ENCODE measurements around the gene DAAM1.

DAAM1 gene

GRCh38 chr14:59295951-59296350, 107.5 kb downstream of the DAAM1 start:
- no peak for DNase-seq

DNA sequence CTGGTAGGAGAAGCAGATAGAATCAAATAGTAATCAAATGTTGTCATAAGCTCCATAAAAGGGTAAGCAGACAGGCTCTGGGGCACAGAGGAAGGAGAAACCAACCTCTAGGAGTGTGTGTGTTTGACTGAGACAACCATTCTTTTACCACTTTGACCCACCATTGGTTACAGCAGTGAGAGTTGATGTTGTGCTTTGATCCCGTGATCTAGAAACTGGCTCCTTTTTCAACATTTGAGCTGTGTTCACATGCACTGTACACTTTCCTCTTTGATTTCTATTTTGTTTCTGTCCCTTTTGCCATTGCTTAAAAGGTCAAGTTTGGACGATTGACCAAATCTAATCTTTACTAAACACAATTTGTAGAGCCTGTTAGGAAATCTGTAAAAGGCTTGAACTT, 108.0 kb downstream of the DAAM1 start:
- DNase-seq: no peak

GRCh38 chr14:59297071-59297776, 108.8 kb downstream of the DAAM1 start:
- DNase-seq: no peak

DNA sequence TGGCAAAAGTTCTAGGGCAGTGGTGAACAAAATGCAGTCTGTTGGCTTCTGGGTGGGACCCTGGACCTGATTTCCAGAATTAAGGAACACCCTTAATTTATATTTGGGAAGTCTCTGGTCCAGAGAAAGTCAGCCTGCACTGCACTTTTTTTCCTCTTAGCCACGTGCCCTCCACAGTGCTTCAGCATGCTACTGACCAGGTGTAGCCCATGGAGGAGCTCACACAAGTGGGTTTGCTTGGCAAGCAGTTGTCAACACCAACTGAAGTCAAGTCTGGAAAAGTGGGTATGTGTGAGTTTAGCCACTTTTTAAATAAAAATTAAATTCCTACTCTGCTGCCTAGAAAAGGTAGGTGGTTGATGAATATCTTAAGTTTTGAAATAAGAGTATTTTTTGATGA, 111.3 kb downstream of the DAAM1 start:
- DNase-seq: no peak

- DNase-seq: no peak
Measured at GRCh38 chr14:59301354-59301753, 112.9 kb downstream of the DAAM1 start.

- DNase-seq: no peak
Measured at GRCh38 chr14:59302313-59302712, 113.8 kb downstream of the DAAM1 start.

- no peak for DNase-seq
Measured at GRCh38 chr14:59303216-59303615, 114.7 kb downstream of the DAAM1 start.

DNA sequence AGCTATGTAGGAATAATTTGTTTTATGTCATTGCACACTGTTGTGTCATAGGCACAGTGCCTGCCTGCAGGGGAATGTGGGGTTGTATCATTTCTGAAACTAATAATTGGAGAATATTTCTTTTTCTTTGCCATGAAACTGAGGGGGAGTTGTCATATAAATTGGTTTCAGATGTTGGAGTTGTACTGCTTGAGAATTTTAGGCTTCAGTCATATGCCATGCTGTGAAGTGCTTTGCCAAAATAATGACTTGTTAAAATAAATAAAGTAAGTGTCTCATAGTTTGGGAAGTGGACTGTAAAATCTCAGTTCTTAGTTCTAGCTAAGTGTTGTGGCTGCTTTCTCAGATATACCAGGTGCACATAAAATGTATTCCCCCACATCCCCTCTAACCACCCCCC, 116.8 kb downstream of the DAAM1 start:
- no peak for DNase-seq

GRCh38 chr14:59305836-59306555, 117.5 kb downstream of the DAAM1 start:
- no peak for DNase-seq

DNA sequence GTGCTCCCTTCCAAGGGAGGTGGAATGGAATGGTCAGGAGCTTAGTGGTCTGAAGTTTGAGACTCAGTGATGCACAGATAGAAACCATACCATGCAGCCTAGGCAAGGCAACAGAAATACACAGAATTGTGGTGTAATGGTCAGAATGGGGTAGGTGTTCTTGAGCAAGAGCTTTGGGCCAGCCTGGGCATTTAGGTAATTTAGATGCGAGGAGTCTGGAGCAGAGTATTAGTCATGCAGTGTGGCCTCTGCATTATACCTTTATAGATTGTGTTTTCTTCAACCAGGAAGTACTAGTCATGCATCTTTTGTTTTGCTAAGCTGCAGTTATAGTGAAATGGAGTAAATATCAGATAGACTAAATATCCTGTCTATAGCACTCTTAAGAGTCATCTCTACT, 118.3 kb downstream of the DAAM1 start:
- DNase-seq: no peak

DNA sequence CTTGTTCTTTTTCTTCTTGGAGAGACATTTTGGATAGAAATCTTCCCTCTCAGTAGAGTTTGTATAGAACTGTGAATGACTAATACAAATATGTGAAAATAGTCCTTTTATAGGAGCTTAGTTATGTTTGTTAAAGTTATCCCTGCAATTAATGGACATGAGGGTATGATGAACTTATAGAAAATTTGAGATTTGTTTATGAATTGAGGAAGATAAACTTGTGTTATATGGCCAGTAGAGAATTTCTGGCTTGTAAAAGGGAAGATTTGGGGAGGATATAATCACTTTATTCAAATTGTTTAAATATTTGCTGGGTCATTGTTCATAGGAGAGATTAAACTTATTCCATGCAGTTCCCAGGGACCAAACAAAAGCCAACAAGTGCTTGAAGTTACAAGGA, 119.6 kb downstream of the DAAM1 start:
- DNase-seq: no peak

DNA sequence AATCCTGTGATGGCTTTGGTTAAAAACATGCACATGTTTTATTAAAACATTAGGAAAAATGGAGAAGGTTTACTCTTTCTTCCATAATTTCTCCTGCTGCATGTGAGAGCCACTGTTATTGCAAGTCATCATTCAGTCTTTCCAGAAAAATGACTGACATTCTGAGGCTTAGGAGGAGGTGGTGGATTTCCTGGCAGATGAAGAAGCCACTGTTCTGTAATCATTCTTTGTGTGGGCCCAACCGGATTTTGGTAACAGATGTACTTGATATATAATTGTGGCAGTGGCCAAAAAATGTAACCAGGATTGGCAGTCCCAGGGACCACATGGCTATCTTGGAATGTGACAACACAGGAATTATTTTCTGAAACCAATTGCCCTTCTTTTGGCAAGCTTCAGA, 120.2 kb downstream of the DAAM1 start:
- DNase-seq: no peak

DNA sequence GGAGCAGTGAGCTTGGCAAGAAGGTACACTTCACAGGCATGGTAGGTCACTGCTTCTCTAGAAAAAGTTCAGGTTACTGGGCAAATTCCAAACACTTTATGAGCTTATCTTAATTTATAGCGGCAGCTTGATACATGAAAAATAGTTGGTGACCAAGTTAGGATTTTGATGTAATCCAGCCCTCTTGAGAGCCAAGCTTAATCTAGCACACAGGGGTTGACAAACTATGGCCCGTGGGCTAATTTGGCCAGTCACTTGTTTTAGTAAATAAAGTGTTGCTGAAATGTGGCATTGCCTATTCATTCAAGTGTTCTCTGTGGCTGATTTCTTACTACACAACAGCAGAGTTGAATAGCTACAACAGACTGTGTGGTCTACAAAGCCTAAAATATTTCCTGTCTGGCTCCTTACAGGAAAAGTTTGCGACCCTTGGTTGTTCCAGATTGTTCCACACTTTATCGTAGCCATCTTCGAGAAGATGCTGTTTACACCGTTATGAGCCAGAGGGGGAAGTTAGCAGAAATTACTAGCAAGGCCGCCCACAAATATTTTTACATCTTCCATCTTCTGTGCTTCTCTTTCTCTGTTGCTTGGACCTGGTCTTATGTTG, 120.9 kb downstream of the DAAM1 start:
- no peak for DNase-seq

DNA sequence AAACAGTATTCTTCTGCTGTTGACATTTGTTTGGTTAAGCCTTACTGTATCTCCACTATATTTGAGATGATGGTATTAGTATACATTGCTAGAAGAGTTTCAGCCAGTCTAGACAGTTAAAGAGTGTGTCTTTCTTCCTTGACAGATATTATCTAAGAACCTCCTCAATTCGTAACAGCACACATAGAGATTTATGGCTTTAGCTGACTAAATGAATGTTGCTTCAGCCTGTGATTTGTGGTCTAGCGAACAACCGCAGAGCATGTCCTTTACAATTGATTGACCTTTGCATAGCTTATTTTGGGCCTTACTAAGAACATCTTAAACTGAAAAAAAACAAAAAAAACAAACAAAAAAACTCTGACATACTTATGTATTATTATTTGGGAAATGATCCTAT, 122.2 kb downstream of the DAAM1 start:
- DNase-seq: no peak

GRCh38 chr14:59311723-59312122, 123.3 kb downstream of the DAAM1 start:
- no peak for DNase-seq

GRCh38 chr14:59313144-59313651, 124.7 kb downstream of the DAAM1 start:
- no peak for DNase-seq

DNA sequence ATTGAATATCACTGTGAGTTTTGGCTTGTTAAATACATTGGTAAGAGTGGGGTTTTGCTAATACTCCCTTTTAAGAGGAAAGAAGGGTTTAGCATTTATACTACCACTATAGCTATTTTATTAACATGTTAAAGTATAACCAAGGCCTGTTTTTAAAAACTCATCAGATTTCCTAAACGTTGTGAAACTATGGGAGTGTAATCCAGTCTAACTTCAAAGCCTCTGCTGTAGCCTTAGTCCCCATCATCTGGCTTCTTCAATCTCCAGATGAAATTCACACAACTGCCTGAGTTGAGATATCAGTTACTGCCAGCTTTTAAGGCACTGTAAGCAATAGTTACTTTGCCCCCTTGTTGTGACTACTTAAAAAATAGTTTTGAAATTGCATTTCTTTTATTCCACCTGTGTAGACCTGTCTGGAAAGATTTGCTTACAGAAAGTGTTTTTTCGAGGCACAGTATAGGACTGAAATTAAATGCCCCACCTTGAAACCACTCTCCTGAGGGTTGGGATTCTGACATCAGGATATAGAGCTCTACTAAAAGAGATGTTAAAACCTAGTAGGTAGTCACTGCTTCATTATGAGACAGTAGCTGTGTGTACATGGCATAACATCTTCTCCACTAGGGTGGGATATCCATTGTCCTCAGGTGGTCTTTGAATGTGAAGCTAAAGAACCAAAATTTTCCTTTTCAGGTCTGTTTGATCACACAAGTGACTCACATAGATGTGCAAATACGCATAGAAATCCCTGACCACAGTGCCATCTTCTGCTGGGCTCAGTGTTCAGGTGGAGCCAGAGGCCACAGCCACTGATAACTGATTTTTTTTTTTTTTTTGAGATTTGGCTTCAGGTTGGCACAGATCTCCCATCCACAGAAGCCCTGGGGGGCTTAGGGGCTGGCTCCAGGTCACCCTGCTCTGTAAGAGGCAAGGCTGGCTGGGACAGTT, 125.5 kb downstream of the DAAM1 start:
- no peak for DNase-seq

- DNase-seq: no peak
Measured at GRCh38 chr14:59314953-59315599, 126.6 kb downstream of the DAAM1 start.

DNA sequence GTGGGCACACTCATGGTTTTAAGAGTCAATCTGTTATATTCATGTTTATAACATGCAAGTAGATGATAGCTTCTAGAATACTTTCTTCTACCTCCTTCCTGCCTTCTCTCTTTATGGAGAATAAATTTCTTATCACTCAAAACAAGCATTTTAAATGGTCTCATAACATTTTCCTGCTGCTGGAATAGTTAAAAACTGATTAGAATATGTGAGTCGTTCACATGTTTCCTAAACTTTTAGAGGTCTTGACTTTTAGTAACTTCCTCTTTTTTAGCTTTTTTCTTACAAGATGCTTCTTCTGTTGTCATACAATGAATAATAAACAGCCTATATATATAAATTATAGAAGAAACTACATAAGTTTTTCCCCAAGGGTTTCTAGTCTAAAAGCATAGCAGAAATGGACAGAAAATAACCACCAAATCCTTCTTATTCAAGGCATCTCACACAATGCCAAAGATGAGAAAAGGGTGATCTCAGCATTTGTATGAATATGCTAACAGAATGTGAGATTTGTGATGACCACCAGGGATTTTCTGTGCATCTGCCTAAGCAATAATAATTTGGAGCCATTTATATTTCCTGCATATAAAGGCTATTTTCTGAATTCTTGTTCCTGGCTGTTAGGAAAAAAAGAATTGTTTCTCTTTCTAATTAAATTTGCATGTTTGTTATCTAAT, 127.8 kb downstream of the DAAM1 start:
- no peak for DNase-seq

DNA sequence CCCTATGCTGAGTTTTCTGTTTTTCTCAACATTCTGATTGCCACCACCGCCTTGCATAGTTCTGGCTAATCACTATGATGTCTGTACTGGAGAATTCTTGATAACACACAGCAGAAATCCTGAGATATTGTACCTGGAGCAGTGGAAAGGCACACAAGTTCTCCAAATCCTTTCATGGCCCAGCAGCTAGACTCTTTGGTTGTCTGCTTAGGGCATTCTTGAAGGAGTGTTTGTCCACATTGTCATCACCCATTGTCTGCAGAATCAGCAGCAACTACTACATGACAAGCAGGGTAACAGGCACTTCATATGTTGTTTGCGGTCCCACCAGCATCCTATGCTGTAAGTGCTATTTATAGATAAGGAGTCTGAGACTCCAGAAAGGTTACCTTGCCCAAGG, 128.9 kb downstream of the DAAM1 start:
- no peak for DNase-seq

- DNase-seq: no peak
Measured at GRCh38 chr14:59317798-59318505, 129.5 kb downstream of the DAAM1 start.

Data from activated T-cell treated with anti-CD3 and anti-CD28 coated beads, Interleukin-2, amount 50 U/mL, for 1 hour (primary cell).